GM19025 (cell line): ENCODE results near the gene SPSB3.

Source experiments
- ATAC-seq: cut with Tn5 transposase; IDR thresholded peaks from one replicate; pipeline ENCODE4 v1.9.1; 2021; ENCODE audit warnings: mild to moderate bottlenecking, low read depth, moderate library complexity; ENCODE audit not compliant: unreplicated experiment

Gene SPSB3

DNA sequence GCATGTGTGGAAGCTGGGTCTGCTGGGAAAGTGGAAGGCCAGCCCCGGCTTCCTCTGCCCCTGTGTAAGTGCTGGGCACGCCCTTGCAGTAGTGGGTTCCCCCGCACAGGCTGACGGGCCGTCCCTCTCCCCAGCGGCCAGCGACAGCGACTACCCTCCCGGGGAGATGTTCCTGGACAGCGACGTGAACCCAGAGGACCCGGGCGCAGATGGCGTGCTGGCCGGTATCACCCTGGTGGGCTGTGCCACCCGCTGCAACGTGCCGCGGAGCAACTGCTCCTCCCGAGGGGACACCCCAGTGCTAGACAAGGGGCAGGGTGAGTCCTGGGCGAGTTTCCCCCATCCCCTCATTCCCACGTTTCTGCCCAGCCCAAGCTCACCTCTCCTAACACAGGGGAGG is 16.5 kb downstream of the SPSB3 start:
- no peak for ATAC-seq

DNA sequence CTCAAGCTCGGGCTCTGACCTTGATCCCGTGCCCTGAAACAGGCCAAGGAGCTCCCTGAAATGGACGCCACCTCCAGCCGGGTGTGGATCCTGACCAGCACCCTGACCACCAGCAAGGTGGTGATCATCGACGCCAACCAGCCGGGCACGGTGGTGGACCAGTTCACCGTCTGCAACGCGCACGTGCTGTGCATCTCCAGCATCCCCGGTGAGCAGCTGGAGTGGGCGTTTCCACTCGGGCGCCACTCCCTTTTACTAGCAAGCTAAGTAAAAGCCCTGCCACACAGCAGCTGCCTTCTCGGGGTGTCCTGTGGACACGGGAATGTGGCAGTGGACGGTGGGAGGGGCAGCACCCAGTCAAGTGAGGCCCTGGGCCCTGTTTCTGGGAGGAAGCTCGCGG is 17.4 kb downstream of the SPSB3 start:
- ATAC-seq = no peak

DNA sequence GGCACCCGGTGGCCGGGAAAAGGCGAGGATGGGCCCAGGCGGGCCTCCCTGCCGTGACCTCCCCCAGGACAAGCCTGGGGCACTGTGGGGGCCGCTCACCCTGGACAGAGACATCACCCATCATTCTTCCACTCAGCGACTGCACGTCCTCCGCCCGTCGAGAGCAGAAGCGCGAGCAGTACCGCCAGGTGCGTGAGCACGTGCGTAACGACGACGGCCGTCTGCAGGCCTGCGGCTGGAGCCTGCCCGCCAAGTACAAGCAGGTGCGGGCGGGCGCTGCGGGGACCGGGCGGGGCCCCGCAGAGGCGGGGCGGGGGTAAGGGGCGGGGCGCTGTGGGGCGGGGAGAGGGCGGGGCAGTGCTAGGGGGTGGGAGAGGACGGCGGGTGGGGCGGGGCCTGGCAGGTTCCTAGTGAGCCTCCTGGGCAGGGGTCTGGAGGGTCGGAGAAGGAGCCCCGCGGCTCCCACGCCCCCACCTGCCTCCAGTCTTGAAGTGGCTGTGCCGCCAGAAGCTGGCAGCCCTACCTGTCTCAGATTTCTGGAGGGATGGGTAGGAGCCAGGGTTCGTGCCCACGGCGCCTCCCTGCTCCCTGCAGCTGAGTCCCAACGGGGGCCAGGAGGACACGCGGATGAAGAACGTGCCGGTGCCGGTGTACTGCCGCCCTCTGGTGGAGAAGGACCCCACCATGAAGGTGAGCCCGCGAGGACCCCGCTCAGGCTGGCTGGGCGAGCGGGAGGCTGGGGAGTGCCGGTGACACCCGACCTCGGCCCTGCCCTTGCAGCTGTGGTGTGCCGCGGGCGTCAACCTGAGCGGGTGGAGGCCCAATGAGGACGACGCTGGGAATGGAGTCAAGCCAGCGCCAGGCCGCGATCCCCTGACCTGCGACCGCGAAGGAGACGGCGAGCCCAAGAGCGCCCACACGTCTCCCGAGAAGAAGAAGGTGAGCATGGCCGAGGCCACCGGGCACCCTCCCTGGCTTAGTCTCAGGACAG is 18.6 kb downstream of the SPSB3 start:
- ATAC-seq = no peak

DNA sequence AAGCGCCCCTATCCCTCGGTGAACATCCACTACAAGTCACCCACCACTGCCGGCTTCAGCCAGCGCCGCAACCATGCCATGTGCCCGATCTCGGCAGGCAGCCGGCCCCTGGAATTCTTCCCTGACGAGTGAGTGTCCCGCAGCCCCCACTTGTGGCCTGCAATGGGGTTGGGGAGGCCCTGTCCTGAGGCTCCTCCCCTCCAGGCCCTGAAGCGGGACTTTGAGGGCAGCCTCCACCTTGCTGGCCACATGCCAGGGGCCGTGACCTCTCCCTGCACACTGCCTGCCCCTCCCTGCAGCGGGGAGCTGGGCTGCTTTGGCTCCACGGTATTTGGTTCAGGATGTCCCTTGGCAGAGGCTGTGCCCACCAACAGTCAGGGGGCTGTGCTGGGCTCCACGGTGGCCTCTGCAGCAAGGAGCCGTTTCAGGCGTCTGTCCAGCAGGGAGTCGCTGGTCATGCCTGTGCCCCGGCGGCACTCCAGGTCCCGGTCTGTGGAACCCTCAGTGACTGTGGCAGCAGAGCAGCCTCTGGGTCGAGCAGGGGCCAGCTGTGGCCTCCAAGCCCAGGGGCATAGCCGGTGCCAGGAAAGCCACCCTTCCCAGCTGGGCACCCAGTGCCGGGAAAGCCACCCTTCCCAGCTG is 19.4 kb downstream of the SPSB3 start:
- no peak for ATAC-seq

DNA sequence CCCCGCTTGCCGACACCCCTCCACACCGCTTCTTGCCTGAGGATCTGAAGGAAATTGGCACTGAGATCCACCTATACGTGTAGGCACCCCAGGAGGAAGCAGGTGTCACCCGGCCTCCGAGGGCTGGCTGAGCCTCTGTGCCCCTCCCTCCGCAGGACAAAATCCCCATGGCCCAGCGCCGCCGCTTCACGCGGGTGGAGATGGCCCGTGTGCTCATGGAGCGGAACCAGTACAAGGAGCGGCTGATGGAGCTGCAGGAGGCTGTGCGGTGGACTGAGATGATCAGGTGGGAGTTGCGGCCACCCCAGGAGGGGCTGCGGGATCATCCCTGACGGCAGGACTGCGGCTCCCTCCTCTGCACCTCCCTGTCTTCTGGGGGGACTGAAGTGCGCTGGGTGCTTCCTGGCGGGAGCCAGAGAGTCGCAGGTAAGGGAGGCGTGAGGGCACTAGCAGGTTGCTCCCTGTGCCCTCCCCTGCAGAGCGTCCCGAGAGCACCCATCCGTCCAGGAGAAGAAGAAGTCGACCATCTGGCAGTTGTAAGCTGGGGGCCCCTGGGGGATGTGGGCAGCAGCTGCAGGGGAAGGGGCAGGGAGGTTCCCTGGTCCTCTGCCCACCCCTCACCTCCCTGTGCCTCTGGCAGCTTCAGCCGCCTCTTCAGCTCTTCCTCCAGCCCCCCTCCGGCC is 20.0 kb downstream of the SPSB3 start:
- ATAC-seq = no peak

DNA sequence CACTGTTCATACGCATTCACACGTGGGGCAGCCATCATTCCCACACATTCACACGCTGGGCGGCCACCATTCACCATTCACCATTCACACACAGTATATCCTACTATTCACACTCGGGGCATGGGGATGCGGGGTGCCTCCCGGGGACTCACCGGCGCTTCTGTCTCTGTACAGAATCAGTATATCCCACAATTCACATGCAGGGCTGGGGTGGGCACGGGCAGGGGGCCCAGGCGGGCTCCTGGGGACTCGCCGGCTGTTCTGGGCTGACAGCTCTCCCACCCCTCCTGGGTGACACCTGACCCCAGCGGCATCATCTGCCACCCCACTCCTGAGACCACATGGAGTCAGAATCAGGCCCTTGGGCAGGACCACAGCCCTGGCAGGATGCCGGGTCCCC is 20.6 kb downstream of the SPSB3 start:
- ATAC-seq = no peak

DNA sequence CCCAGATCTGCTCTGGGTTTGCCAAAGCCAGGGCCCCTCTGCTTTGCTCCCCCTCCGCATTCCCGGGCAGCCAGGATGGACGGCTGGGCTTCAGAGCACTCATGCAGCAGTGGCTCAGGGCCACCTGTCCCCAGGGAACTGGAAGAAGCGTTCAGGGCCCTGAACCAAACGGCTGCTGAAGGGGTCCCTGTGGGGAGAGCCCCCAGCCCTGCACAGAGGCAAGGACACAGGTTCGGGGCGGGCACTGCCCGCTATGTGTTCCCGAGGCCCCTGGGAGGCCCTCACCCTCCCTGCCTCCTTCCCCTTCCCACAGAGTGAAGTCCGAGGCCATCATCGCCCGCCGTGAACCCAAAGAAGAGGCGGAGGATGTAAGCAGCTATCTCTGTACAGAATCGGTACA is 21.5 kb downstream of the SPSB3 start:
- no peak for ATAC-seq

DNA sequence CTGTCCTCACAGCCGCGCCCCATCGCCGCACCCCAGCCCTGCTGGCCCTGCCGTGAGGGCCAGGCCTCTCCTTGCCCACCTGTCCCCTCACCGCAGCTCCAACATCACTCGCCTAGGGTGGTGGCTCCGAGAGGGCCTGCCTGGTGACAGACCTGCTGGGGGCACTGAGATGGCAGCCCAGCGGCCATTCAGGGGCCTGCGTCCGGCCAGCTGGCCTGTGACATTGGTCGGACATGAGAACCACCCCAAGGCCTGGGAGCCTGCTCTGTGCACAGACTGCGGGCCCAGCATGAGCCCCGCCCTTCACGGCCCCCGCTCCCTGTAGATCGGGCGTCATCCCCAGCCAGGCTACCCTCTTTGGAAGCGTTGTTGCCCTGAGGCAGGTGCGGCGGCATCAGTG is 22.9 kb downstream of the SPSB3 start:
- ATAC-seq = no peak

DNA sequence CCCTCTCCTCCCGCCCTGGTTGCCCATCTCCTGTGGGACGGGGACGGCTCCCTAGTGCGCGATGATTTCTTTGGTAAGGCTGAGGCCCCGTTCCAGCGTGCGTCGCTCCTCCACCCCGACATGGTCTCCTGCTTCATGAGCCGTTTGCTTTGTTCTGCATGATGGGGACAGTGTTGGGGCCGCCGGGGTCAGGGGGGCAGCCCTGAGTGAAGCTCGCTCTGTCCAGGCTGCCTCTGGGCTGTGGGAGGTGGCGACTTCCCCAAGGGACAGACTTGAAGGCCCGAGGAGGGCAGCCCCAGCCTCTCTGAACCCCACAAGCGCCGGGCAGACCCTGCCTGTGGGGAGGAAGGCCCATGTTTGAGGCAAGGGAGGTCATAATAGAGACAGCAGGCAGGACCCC is 23.4 kb downstream of the SPSB3 start:
- ATAC-seq = no peak

DNA sequence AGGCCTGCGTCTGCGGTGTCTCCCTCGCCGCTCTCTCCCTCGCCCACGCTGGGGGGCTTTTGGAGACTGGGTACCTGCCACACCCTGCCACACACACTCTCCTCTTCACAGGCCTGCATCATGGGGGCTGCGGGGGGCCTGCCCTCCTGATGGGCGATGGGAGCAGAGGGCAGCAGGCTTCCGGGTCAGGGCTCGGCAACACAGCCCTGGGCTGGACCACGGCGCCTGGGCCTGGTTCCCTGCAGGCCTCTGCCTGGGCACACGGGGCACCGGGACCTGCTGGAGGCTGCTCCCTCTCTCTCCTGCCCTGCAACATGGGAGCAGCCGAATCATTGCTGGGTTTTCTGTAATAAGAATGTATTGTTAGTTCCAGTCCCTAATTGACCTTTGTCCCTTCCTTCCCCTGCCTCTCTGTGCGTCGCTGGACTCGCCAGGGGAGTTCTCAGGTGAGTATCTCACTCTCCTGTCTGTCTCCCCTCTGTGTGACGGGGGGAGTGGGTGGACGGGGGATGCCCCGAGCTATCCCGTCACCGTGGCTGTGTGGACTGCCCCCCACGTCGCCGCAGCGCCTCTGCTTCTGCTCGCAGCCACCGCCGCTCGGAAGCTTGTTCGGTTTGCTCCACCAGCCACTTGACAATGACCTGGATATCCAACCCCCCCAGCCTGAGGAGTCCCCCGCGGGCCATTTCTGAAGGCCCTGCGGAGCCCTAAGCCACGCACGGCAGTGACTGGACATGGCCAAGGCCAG is 24.5 kb downstream of the SPSB3 start:
- ATAC-seq = no peak

DNA sequence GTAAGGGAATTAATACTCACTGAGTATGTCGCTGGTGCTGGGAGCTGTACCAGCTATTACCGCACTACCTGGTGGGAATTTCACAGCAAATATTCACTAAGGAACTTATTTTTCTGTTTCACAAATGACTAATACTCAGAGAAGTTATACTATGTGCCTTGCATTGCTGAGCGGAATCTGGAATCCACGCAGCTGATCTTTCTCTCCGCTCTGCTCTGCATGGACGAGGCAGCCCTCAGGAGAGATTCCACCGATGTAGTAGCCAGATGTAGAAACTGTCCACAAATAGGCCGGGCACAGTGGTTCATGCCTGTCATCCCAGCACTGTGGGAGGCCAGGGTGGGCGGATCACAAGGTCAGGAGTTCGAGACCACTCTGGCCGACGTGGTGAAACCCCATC is 28.2 kb downstream of the SPSB3 start:
- no peak for ATAC-seq

DNA sequence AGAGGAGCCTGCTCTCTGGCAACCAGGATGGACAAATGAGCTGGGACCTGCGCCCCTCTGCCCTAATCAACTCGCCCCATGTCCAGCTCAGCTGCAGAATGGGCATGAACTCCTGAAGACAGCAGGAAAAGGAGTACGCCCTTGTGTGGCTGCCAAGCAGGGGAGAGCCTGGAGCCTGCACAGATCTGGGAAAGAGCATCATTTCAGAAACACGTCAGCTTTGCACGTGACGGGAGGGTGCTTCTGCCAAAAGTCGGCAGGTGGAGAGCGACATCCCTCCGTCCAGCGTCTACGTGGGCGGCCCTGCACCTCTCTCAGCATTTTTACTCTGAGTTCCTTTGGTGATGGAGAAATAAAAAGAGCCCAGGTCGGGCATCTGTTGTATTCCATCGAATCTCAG is 29.5 kb downstream of the SPSB3 start:
- ATAC-seq = no peak

DNA sequence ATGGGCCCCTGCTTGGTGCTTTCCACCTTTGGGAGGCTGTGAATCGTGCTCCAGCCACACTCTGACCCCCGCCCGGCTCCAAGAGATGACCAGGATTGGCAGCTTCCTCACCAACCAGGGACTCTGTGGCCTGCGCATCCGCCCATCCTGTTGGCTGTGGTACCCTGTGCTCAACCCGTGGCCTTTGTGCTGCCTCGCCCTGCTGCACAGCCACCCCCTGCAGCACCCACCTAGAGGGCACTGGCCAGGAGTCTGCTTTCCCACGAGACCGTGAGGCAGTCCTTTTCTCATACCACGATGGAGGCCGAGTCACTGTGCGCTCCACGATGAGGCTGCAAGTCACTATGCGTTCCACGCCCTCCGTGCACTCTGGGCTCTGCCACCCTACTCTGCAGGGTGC is 30.4 kb downstream of the SPSB3 start:
- ATAC-seq = no peak

DNA sequence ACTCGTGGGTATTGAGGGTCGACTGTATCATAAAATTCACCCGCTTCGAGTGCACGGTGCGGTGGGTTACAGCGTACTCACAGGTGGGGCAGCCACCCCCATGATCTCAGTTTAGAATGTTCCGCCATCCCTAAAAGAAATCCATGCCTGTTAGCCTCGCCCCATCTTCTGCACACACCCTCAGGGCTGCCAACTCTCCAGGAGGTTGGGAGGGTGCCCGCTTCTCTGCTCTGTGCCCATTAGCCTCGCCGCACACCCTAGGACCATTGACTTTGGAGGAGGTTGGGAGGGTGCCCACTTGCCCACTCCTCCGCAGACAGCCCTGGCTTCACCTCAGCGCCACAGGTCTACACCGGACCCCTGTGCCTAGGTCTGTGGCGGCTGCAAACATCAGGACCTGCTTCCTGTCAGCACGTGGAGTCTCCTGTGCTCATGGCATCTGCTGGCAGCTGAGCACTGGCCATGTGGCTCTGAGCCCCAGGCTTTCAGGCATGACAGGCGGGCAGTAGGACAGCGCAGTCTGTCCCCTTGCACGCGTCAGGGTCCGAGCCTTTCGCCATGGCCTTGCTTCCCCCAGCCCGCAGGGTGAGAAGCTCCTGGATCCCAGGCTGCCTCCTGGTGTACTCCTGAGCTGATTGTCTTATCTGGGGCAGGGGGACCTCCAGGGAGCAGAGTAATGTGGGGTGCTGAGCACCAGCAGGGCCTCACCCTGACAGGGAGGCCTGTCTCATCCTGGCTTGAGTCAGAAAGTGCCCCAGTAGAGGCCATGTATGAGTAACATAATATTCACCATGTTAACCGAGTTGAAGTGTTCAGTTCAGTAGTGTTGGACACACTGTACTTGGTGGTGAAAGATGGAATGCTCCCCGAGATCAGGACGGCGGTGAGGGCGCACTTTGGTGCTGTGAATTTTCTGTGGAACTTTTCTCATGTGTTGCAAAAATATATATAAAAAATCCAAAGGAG is 32.9 kb downstream of the SPSB3 start:
- ATAC-seq = no peak

DNA sequence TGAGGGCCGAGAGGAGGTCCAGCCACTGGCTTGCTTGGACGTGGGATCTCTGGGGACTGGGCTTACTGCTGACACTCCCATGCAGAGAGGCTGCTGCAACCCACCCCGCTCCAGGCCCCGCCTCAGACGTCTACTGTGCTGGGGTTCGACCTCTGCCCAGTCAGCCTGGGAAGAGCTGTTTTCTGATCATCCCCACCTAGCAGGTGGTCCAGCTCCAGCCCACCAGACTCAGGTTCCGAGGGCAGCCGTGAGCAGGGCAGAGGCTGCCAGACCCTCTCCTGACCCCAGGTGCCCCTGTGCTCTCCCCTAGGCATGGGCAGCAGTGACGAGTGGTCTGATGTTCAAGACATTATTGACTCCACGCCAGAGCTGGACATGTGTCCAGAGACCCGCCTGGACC is 34.4 kb downstream of the SPSB3 start:
- ATAC-seq = no peak

DNA sequence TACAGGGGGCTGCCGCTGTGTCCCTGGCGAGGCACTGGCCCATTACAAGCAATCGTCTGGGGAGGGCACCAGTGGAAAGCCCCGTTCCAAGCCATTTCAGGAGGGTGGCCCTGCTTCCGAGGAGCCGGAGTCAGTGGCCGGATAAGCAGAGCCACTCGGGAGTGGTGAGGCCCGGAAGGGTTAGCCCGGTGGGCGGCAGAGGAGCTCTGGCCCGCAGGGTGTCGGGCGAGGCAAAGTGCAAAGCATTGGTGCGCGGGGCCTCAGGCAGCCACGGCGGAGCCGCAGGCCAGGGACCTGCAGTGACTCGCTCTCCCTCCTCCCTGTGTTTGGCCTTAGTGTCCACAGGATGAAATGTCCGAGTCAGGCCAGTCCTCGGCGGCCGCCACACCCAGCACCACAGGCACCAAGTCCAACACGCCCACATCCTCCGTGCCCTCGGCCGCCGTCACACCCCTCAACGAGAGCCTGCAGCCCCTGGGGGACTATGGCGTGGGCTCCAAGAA is 35.6 kb downstream of the SPSB3 start:
- no peak for ATAC-seq

DNA sequence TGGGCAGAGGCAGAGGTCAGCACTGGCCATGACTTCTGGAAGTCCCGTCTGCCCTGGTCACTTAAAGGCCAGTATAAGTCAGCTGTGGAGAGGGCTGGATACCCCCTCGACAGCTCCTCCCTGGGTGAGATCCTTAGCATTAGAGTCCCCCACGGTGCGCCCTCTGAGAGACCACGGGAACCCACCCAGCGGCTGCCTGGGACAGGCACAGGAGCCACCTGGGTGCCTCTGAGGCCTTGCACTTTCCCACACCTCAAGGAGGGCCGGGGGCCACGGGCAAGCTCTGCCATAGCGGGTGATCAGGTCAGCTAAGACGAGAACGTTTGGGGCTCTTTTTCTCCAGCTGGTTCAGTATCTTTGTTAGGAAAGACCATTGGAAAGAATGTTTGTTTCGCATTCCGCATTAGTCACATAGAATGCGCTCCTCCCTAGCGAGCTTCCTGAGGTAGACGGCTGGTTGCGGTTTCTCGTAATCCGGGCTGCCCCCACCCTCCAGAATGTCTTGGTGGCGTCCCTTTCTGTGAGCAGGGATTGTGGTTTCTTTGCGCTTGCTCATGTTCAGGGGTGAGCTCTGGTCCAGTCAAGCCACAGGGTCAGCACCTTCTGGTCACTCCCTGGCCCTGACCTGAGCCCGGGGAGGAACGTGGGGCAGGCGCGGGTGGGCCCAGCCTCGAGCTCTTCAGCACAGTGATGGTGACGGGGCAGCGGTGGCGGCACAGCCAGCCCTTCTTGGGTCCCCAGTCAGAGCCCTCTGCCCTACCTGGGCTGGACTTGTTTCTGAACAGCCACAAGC is 36.3 kb downstream of the SPSB3 start:
- ATAC-seq = no peak

DNA sequence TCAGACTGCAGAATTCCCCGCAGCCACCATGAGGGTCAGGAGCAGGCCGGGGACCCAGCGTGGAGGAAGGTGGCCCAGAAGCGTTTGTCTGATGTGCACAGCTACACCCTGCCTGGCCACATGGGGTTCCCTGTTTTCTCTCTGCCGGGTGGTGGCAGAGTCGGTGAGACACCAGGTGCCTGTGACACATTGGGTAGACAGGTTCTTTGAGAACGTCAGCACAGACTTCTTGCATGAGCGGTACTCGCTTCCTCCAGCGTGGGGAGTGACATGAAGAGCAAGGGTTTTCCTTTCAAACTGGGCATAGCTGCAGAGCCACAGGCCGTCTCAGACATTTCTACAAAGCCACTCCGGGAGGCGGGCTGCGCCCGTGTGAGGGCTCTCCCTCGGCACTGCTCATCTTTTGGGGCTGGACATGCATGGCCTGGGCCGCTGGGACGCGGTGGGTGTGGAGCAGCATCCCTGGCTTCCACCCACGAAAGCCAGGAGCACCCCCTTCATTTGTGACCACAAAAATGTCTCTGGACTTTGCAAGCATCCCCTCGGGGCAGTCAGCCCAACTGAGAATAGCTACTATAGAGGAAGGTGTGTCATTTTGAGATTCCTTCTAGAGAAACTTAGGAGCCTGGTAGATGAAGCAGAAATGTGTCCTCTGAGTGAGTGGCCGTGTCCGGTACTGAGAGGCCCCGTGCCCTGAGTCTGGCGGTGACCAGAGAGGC is 37.0 kb downstream of the SPSB3 start:
- no peak for ATAC-seq
